Calu3 (cell line): ENCODE data around the gene LPCAT1. TPM values are rescaled to one million over a fixed set of nuclear protein-coding genes. Genes with fewer than 3 reads are reported as not detected.

ENCODE experiments used
- BruUV-seq: library from RNA; stranded (reverse); fragments of 400-500 nt; replicated peaks from 2 replicates; lab custom pipeline; 2021; lab: Mats Ljungman, UMichigan
- CTCF ChIA-PET: fragments of 300-600 bp; sonication (Branson Sonifier 250); formaldehyde crosslinking; loops from one replicate; lab custom pipeline; 2022; ENCODE audit warnings: antibody characterized with exemption; lab: Charles Lee
- DNase-seq: peaks from one replicate; pipeline ENCODE4 v3.0.0; 2022
- H3K27ac Mint-ChIP-seq: one replicate; pipeline ENCODE4 v1.8.0; 2022; ENCODE audit warnings: mixed read lengths; ENCODE audit not compliant: unreplicated experiment
- H3K27me3 Mint-ChIP-seq: one replicate; pipeline ENCODE4 v1.8.0; 2022; ENCODE audit warnings: mixed read lengths; ENCODE audit not compliant: unreplicated experiment
- H3K36me3 Mint-ChIP-seq: one replicate; pipeline ENCODE4 v1.8.0; 2022; ENCODE audit warnings: mild to moderate bottlenecking, moderate library complexity, mixed read lengths; ENCODE audit not compliant: insufficient read depth, unreplicated experiment
- H3K4me1 Mint-ChIP-seq: one replicate; pipeline ENCODE4 v1.8.0; 2022; ENCODE audit warnings: mild to moderate bottlenecking, low read depth, mixed read lengths; ENCODE audit not compliant: unreplicated experiment
- H3K4me3 Mint-ChIP-seq: one replicate; pipeline ENCODE4 v1.8.0; 2022; ENCODE audit warnings: mild to moderate bottlenecking, low read depth, moderate library complexity, mixed read lengths; ENCODE audit not compliant: unreplicated experiment
- H3K9me3 Mint-ChIP-seq: one replicate; pipeline ENCODE4 v1.8.0; 2022; ENCODE audit warnings: low read depth, mixed read lengths; ENCODE audit not compliant: unreplicated experiment
- CTCF ChIP-seq: fragments of 200-600 bp; IDR thresholded peaks from one replicate; pipeline ENCODE4 v1.8.0; 2022; ENCODE audit warnings: antibody characterized with exemption; ENCODE audit not compliant: unreplicated experiment
- intact Hi-C: fragments of 100-400 bp; cut with micrococcal nuclease; formaldehyde crosslinking; loops from one replicate; pipeline ENCODE4 v1.10.0; 2022; ENCODE audit not compliant: unreplicated experiment
- total RNA-seq: library from RNA; stranded (reverse); gene quantifications from 2 replicates; pipeline ENCODE4 v1.2.3, GENCODE V29; 2022

Gene LPCAT1
- total RNA-seq, 1 experiment from 2014 or later, result 42.3 TPM

- no peak for DNase-seq
- CTCF ChIA-PET, result interaction anchor here (0.6 kb wide), 2 partner anchors 218 to 245 kb away, joined by 3 to 4 read pairs; no protein-coding TSS in a partner anchor
- BruUV-seq, result no TSS peak
- TF ChIP-seq CTCF, result no peak
- intact Hi-C loops, result no loop called here
- Mint-ChIP-seq H3K36me3 (peaks cover 9% of the 10 kb centered on the region), H3K27ac (no peak overlapping the region), H3K4me1 (peaks cover 20% of the 10 kb centered on the region), H3K9me3 (no peaks in the 10 kb centered on the region), H3K27me3 (peaks cover 14% of the 10 kb centered on the region), H3K4me3 (no peak overlapping the region)
These were observed 20.7 kb upstream of the LPCAT1 start for GRCh38 chr5:1544294-1544961.

GRCh38 chr5:1543398-1544293, 19.9 kb upstream of the LPCAT1 start:
- TF ChIP-seq CTCF, result no peak
- CTCF ChIA-PET, result interaction anchor here (0.6 to 1.0 kb wide), 2 partner anchors 11 to 246 kb away, joined by 3 to 4 read pairs; no protein-coding TSS in a partner anchor
- Mint-ChIP-seq H3K27ac (no peak overlapping the region), H3K27me3 (peaks cover 9% of the 10 kb centered on the region), H3K9me3 (no peaks in the 10 kb centered on the region), H3K4me1 (peaks cover 20% of the 10 kb centered on the region), H3K36me3 (peaks cover 9% of the 10 kb centered on the region), H3K4me3 (no peak overlapping the region)
- no peak for DNase-seq
- no TSS peak for BruUV-seq
- intact Hi-C loops, result no loop called here

GRCh38 chr5:1542781-1543180, 19.0 kb upstream of the LPCAT1 start:
- intact Hi-C loops, result no loop called here
- Mint-ChIP-seq H3K36me3 (peaks cover 5% of the 10 kb centered on the region), H3K27me3 (peaks cover under 1% of the 10 kb centered on the region), H3K9me3 (no peaks in the 10 kb centered on the region), H3K4me3 (no peak overlapping the region), H3K27ac (no peak overlapping the region), H3K4me1 (peaks cover 20% of the 10 kb centered on the region)
- DNase-seq, result no peak
- no peak for TF ChIP-seq CTCF
- no TSS peak for BruUV-seq
- CTCF ChIA-PET, result interaction anchor here (1.0 kb wide), 1 partner anchor 12 kb away, joined by 3 read pairs; no protein-coding TSS in a partner anchor

GRCh38 chr5:1541702-1542400, 18.1 kb upstream of the LPCAT1 start:
- no peak for TF ChIP-seq CTCF
- intact Hi-C loops, result no loop called here
- peaks cover 5% of the 10 kb centered on the region for H3K36me3 Mint-ChIP-seq
- H3K4me3 Mint-ChIP-seq, result no peak overlapping the region
- CTCF ChIA-PET, result no interaction called here
- H3K27me3 Mint-ChIP-seq, result peaks cover under 1% of the 10 kb centered on the region
- BruUV-seq, result no TSS peak
- H3K9me3 Mint-ChIP-seq, result no peaks in the 10 kb centered on the region
- no peak overlapping the region for H3K27ac Mint-ChIP-seq
- H3K4me1 Mint-ChIP-seq, result peaks cover 25% of the 10 kb centered on the region
- no peak for DNase-seq
